OCI-LY7 (cell line): ENCODE data around the gene FGFBP2.

Experiments
- CTCF ChIP-seq: fragments of 200-600 bp; sonication (generic); conservative IDR thresholded peaks from 2 replicates; pipeline ENCODE4 v1.5.1; 2014; ENCODE audit warnings: mild to moderate bottlenecking, antibody characterized with exemption, low read length, moderate library complexity, mixed read lengths
- EZH2phosphoT487 ChIP-seq: fragments of 200-600 bp; sonication (generic); IDR thresholded peaks from 2 replicates; pipeline ENCODE4 v1.6.1; 2018; ENCODE audit warnings: low read depth, borderline replicate concordance, mild to moderate bottlenecking, mixed run types, antibody characterized with exemption, low read length, moderate library complexity, mixed read lengths

DNA sequence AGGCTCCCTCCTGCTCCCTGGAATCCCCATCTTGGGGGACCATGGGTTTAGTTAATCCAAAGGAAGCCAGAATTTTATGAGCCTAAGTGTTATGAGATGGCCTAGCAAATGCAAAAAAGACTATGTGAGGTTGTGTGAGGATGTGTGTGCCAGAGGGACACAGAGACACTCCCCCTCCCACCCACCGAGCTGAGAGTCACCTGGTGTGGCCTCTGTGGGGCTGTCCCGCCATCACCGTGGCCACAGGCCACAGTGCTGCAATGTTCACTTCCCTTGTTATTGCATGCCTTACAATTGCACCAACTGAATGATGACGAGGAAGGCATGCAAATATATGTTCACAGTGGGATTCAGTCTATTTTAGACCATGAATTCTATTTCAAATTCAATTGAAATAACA, 601 bp upstream of the FGFBP2 start:
- TF ChIP-seq EZH2phosphoT487 (no peak), CTCF (no peak)
